Gastroesophageal sphincter (tissue), 4 donors: ENCODE data around the gene KL. TPM values are rescaled to one million over a fixed set of nuclear protein-coding genes. Genes with fewer than 3 reads are reported as not detected.

Experiments used
- ATAC-seq: fragments of 150-250 bp; one replicate; pipeline ENCODE4 v1.9.1; 2016; ENCODE audit warnings: mild to moderate bottlenecking, moderate library complexity
- H3K27ac ChIP-seq, 4 donors: fragments of 200-600 bp; sonication (generic) in 3 of 4; 1 replicate in 3 of 4; 2 replicates in 1 of 4; pipeline ENCODE4 v1.5.1; 2016 to 2019
- H3K27me3 ChIP-seq: fragments of 200-600 bp; sonication (generic); one replicate; pipeline ENCODE4 v1.5.1; 2019
- H3K36me3 ChIP-seq, 2 donors: fragments of 200-600 bp; sonication (generic); one replicate each; pipeline ENCODE4 v1.5.1; 2019; ENCODE audit warnings: control low read depth in 1 of 2
- H3K4me1 ChIP-seq, 3 donors: fragments of 200-600 bp; sonication (generic); 1 replicate in 2 of 3; 2 replicates in 1 of 3; pipeline ENCODE4 v1.5.1; 2016 to 2019; ENCODE audit warnings: control low read depth in 2 of 3
- H3K4me3 ChIP-seq, 2 donors: fragments of 200-600 bp; sonication (generic); one replicate each; pipeline ENCODE4 v1.5.1; 2019; ENCODE audit warnings: mild to moderate bottlenecking in 1 of 2, moderate library complexity in 1 of 2
- H3K9me3 ChIP-seq, 3 donors: fragments of 200-600 bp; sonication (generic); one replicate each; pipeline ENCODE4 v1.5.1; 2017 to 2019; ENCODE audit warnings: control low read depth in 2 of 3
- CTCF ChIP-seq, 4 experiments: fragments of 200-600 bp in 2 of 4; fragments of 450-650 bp in 2 of 4; sonication (generic) in 1 of 4; IDR thresholded peaks; one replicate each; pipeline ENCODE4 v1.5.1; 2017 to 2019; ENCODE audit warnings: antibody characterized with exemption in 4 of 4, mild to moderate bottlenecking in 2 of 4, moderate library complexity in 2 of 4
- EP300 ChIP-seq: sonication (generic); formaldehyde crosslinking; IDR thresholded peaks from one replicate; pipeline ENCODE4 v1.6.1; 2017; ENCODE audit warnings: antibody characterized with exemption, mild to moderate bottlenecking
- POLR2A ChIP-seq, 2 donors: fragments of 450-650 bp; IDR thresholded peaks; one replicate each; pipeline ENCODE4 v1.6.1; 2017; ENCODE audit warnings: antibody characterized with exemption in 2 of 2, mild to moderate bottlenecking in 2 of 2, moderate library complexity in 1 of 2
- POLR2AphosphoS5 ChIP-seq: sonication (generic); formaldehyde crosslinking; IDR thresholded peaks from one replicate; pipeline ENCODE4 v1.6.1; 2017; ENCODE audit warnings: antibody characterized with exemption
- WGBS, 2 donors: methylation state at CpG; one replicate each; pipeline ENCODE4 v1.1.5; 2018; ENCODE audit warnings: low coverage in 1 of 2; 5-methylcytosine and 5-hydroxymethylcytosine counted together
- total RNA-seq, 4 donors: library from RNA; depleted of rRNA; stranded (reverse); fragments of >200 nt; gene quantifications; one replicate each; pipeline ENCODE4 v1.1.0, GENCODE V29; 2016

Gene KL
- total RNA-seq, 4 donors from 2014 or later, result 1.7 to 6.6 (median 3.4) TPM

- Histone ChIP-seq H3K4me3 (no peak overlapping the region), H3K4me1 (peaks cover 0 to 27% (median 0%) of the 10 kb centered on the region in 3 donors), H3K27me3 (no peaks in the 10 kb centered on the region), H3K27ac (peak overlapping the region in 1 of 4 donors; percentile 80), H3K36me3 (no peaks in the 10 kb centered on the region), H3K9me3 (no peaks in the 10 kb centered on the region)
- TF ChIP-seq POLR2A (IDR thresholded peaks at IDR 0.05) (no peak), CTCF (IDR thresholded peaks at IDR 0.05) (no peak), POLR2AphosphoS5 (no peak), EP300 (no peak)
- ATAC-seq, result no peak
- WGBS, 2 donors, result 64 to 80% methylated on average over 4 of the region's 4 CpGs
Observed at GRCh38 chr13:33014291-33014690, 1.9 kb upstream of the KL start.

DNA sequence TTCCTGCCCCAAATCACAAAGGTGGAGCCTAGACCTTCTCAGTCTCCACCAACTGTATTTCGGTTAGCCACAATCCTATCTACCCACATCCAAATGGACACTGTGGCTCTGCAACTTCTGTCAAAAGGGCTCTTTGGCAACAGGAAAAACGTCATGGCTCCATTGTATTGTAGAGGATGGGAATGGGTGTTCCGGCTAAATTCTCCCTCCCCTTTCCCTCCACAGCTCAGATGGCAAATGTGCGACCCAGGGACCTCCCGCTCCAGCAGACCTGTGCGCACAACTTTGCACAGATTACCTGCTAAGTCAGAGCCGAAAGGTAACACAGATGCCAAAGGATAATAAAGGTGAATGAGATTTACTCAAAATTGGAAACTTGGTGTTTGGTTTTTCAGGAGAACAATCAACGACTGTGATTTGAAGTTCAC, 968 bp upstream of the KL start:
- WGBS, 2 donors, result 77 to 79% methylated on average over 3 to 6 of the region's 8 CpGs
- Histone ChIP-seq H3K4me3 (peak overlapping the region in 1 of 2 donors; percentile 64), H3K4me1 (peaks cover 0 to 27% (median 0%) of the 10 kb centered on the region in 3 donors), H3K36me3 (no peaks in the 10 kb centered on the region), H3K9me3 (no peaks in the 10 kb centered on the region), H3K27me3 (no peaks in the 10 kb centered on the region), H3K27ac (peak overlapping the region in 3 of 4 donors; percentile 73 to 81 (median 80))
- no peak for TF ChIP-seq CTCF (IDR thresholded peaks at IDR 0.05)
- no peak for TF ChIP-seq POLR2A (IDR thresholded peaks at IDR 0.05)
- no peak for TF ChIP-seq EP300
- no peak for TF ChIP-seq POLR2AphosphoS5
- ATAC-seq, result peak; percentile 18

- Histone ChIP-seq H3K27me3 (no peaks in the 10 kb centered on the region), H3K4me3 (peak overlapping the region; percentile 50 to 64), H3K9me3 (no peaks in the 10 kb centered on the region), H3K27ac (peak overlapping the region in 3 of 4 donors; percentile 73 to 81 (median 80)), H3K4me1 (peaks cover 0 to 27% (median 0%) of the 10 kb centered on the region in 3 donors), H3K36me3 (no peaks in the 10 kb centered on the region)
- TF ChIP-seq POLR2A (IDR thresholded peaks at IDR 0.05) (no peak), POLR2AphosphoS5 (no peak), CTCF (IDR thresholded peaks at IDR 0.05) (no peak), EP300 (no peak)
- WGBS, 2 donors, result 45 to 59% methylated on average over 5 to 10 of the region's 52 CpGs
- peak; percentile 20 for ATAC-seq
Observed at GRCh38 chr13:33015791-33016323, 366 bp upstream of the KL start.

DNA sequence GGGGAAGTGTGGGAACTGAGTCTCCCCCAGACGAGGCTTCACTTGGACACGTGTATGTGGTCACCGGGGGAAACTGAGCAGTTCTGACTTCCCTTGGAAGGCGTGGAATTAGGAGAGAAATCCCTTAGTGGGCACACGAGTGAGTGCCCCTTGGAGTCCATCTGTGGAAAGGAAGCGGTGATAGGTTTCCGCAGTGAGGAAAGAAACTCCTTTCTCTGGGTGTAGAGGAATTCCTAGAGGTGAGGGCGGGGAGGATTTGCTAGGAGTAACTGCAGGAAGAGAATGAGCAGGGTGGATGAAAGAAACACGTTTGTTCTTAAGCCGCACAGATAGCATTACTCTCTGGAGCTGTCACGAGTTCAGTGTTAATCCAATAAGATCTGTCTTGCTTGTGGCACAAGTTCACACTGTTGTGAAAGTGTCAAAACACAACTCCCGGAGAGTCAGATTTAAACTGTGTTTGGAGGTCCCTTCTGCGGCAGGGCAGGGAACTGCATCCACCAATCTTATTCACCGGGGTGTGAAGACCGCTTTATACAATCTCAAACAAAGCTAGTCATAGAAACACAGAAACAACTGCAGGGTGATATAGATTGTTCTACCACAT, 1.2 kb downstream of the KL start:
- peak; percentile 84 for ATAC-seq
- H3K9me3 ChIP-seq, result no peaks in the 10 kb centered on the region
- H3K27me3 ChIP-seq, result no peaks in the 10 kb centered on the region
- peak overlapping the region in 3 of 4 donors; percentile 73 to 81 (median 80) for H3K27ac ChIP-seq
- TF ChIP-seq EP300 (no peak), POLR2A (IDR thresholded peaks at IDR 0.05) (no peak), CTCF (IDR thresholded peaks at IDR 0.05) (peak; percentile 13 to 65 (median 61)), POLR2AphosphoS5 (no peak)
- peaks cover 0 to 27% (median 0%) of the 10 kb centered on the region in 3 donors for H3K4me1 ChIP-seq
- H3K4me3 ChIP-seq, result peak overlapping the region; percentile 41 to 64
- H3K36me3 ChIP-seq, result no peaks in the 10 kb centered on the region
- WGBS, 2 donors, result 22 to 56% methylated on average over 6 to 11 of the region's 15 CpGs

DNA sequence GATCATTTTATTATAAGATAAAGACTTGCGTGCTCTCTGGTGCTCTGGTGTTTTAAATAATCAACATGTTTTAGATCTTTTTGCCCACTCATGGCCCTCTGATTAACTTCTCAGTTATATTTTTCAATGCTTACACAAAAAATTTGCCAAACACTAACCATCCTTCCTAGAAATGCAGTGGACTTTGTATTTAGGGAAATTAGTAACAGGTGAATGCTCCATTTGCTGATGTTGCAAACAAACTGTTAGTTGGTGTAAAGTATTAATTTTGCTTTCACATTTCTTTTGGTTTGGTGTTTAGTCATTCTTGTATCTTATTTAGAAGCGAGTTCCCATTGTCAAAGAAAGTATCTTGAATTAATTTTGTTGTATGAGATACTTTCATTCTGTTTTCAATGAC, 2.7 kb downstream of the KL start:
- no peak for TF ChIP-seq EP300
- TF ChIP-seq CTCF (IDR thresholded peaks at IDR 0.05), result no peak
- TF ChIP-seq POLR2AphosphoS5, result no peak
- TF ChIP-seq POLR2A (IDR thresholded peaks at IDR 0.05), result no peak

More for the DNA sequence above, 2.7 kb downstream of the KL start:
- H3K4me1 ChIP-seq, result peaks cover 0 to 27% (median 0%) of the 10 kb centered on the region in 3 donors
- ATAC-seq, result no peak
- no peaks in the 10 kb centered on the region for H3K27me3 ChIP-seq
- H3K36me3 ChIP-seq, result no peaks in the 10 kb centered on the region
- no peak overlapping the region for H3K4me3 ChIP-seq
- no peaks in the 10 kb centered on the region for H3K9me3 ChIP-seq
- 86 to 100% methylated on average over 2 of the region's 2 CpGs for WGBS, 2 donors
- H3K27ac ChIP-seq, result no peak overlapping the region
